Neural progenitor cell (in vitro differentiated cells): ENCODE measurements around the gene CPM.

Experiments
- EZH2 ChIP-seq: fragments of 200-600 bp; sonication (generic); IDR thresholded peaks from 2 replicates; pipeline ENCODE4 v1.6.1; 2017; ENCODE audit warnings: antibody characterized with exemption, mild to moderate bottlenecking, moderate library complexity
- EZH2phosphoT487 ChIP-seq: fragments of 200-600 bp; sonication (generic); IDR thresholded peaks from 2 replicates; pipeline ENCODE4 v1.6.1; 2017; ENCODE audit warnings: antibody characterized with exemption
- TF ChIP-seq, protein P1 (sequence below): fragments of 200-600 bp; sonication (generic); IDR thresholded peaks from 2 replicates; pipeline ENCODE4 v1.5.1; 2017; ENCODE audit warnings: antibody characterized with exemption, mild to moderate bottlenecking

DNA sequence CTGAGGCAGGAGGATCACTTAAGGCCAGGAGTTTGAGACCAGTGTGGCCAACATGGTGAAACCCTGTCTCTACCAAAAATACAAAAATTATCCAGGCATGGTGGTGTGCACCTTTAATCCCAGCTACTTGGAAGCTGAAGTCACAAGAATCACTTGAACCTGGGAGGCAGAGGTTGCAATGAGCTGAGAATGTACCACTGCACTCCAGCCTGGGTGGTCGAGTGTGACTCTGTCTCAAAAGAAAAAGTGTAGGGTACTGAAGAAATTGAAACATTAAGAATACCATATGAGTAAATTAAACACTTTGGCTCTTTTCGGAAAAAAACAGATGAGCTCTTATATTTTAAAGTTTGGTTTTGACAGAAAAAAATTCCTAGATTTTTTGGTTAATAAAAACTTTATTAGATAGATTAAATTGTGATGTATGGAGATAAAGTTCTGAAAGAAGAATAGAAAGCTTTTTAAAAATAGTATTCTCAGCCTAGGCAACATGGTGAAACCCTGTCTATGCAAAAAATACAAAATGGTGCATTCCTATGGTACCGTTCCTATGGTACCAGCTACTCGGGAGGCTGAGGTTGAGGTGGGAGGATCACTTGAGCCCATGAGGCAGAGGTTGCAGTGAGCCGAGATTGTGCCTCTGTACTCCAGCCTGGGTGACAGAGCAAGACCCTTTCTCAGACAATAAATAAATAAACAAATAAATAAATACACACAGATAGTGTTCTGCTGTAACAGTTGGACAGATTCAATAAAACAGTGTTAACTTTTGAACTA is 104.9 kb downstream of the CPM start:
- TF ChIP-seq, protein P1, sequence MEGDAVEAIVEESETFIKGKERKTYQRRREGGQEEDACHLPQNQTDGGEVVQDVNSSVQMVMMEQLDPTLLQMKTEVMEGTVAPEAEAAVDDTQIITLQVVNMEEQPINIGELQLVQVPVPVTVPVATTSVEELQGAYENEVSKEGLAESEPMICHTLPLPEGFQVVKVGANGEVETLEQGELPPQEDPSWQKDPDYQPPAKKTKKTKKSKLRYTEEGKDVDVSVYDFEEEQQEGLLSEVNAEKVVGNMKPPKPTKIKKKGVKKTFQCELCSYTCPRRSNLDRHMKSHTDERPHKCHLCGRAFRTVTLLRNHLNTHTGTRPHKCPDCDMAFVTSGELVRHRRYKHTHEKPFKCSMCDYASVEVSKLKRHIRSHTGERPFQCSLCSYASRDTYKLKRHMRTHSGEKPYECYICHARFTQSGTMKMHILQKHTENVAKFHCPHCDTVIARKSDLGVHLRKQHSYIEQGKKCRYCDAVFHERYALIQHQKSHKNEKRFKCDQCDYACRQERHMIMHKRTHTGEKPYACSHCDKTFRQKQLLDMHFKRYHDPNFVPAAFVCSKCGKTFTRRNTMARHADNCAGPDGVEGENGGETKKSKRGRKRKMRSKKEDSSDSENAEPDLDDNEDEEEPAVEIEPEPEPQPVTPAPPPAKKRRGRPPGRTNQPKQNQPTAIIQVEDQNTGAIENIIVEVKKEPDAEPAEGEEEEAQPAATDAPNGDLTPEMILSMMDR = no peak
- TF ChIP-seq EZH2 = no peak
- TF ChIP-seq EZH2phosphoT487 = no peak
